D721Med (cell line): ENCODE results near the gene CDKN2B-AS1.

Experiments
- DNase-seq: peaks from one replicate; pipeline ENCODE4 v3.0.0; 2011; ENCODE audit warnings: low spot score; ENCODE audit not compliant: insufficient read length
- FAIRE-seq: peaks from 2 replicates; lab custom pipeline; 2011; peaks lifted over from hg19 to GRCh38; lab: Jason Lieb, UNC
- CTCF ChIP-seq: IDR thresholded peaks from 2 replicates; pipeline ENCODE4 v1.5.1; 2012; ENCODE audit warnings: mild to moderate bottlenecking, control low read depth; ENCODE audit not compliant: insufficient read depth; ENCODE audit errors: missing control alignments

CDKN2B-AS1 gene

DNA sequence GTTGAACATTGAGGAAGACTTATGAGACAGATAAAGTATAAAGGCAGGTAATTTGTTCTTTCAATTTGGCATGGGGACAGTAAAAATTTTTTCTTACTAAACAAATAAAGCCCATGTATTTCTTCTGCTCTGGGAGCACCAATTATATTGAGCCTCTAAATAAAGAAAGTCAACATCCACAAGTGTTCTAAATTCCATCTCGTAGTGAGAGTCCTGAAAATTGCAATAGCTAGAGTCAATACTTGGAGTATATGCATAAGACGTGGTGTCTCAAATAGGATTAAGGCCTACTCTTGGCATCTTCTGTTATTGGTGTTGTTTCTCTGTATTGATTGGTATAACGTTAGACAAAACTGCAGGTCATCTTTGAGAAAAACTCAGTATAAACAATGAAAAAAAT is 135.0 kb downstream of the CDKN2B-AS1 start:
- no peak for TF ChIP-seq CTCF
- FAIRE-seq (no peak), DNase-seq (no peak)

- no peak for DNase-seq
- no peak for TF ChIP-seq CTCF
- FAIRE-seq = no peak
Measured at GRCh38 chr9:22131817-22132216, 137.2 kb downstream of the CDKN2B-AS1 start.

DNA sequence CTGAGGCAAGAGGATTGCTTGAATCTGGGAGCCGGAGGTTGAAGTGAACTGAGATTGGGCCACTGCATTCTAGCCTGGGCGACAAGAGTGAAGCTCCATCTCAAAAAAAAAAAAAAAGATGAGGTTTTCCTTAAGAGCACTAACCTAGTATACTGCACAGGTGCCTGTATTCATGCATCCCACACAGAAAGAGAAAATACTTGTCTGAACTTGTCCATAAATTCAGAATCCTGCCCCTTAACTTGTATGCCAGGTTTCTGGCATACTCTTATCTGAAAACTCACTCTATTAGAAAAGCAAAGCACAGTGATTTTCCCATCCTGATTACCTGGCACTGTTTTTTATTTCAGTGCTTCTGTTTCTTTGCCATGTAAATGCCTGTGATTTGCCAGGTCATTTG is 139.8 kb downstream of the CDKN2B-AS1 start:
- DNase-seq = no peak
- no peak for TF ChIP-seq CTCF
- FAIRE-seq = no peak

- FAIRE-seq = no peak
- no peak for DNase-seq
- TF ChIP-seq CTCF = no peak
Measured at GRCh38 chr9:22136461-22137096, 142.0 kb downstream of the CDKN2B-AS1 start.

GRCh38 chr9:22138956-22139660 is 144.5 kb downstream of the CDKN2B-AS1 start:
- no peak for TF ChIP-seq CTCF
- FAIRE-seq = no peak
- DNase-seq = no peak

DNA sequence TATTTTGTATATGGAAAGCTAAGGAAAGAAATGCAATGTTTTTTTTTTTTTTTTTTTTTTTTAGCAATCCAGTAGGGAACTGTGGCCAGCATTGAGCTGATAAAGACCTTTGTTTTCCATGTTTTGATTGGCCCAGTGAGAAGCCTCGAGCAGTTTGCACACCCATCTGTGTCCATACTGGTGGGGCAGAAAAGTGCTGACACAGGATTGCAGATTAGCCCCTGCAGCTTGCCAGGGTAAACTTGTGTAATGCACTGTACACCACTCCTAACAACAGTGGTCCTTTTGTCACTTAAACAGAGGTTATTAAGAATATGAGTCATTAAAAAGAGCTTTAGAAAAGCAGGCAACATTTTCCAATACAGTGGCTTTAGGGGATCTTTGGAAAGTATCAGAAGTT is 147.3 kb downstream of the CDKN2B-AS1 start:
- no peak for DNase-seq
- no peak for TF ChIP-seq CTCF
- no peak for FAIRE-seq

- no peak for DNase-seq
- no peak for FAIRE-seq
- TF ChIP-seq CTCF = no peak
Measured at GRCh38 chr9:22142671-22143070, 148.1 kb downstream of the CDKN2B-AS1 start.
